Middle frontal gyrus (tissue), 1 donor: Measurements from ENCODE around the gene CRIM1.

Source experiments
- DNase-seq: peaks from one replicate; pipeline ENCODE4 v3.0.0-alpha.2; 2015; ENCODE audit warnings: low spot score; ENCODE audit errors: extremely low spot score

The CRIM1 gene

GRCh38 chr2:36421379-36421778 lies 65.8 kb downstream of the CRIM1 start:
- no peak for DNase-seq

- no peak for DNase-seq
These were observed 67.6 kb downstream of the CRIM1 start for GRCh38 chr2:36423172-36423571.

GRCh38 chr2:36423619-36424120 lies 68.1 kb downstream of the CRIM1 start:
- no peak for DNase-seq

GRCh38 chr2:36425608-36426355 lies 70.2 kb downstream of the CRIM1 start:
- DNase-seq, result no peak

GRCh38 chr2:36427790-36428243 lies 72.2 kb downstream of the CRIM1 start:
- no peak for DNase-seq

GRCh38 chr2:36430549-36430948 lies 75.0 kb downstream of the CRIM1 start:
- DNase-seq, result no peak

GRCh38 chr2:36432479-36432878 lies 76.9 kb downstream of the CRIM1 start:
- no peak for DNase-seq

- no peak for DNase-seq
These were observed 78.0 kb downstream of the CRIM1 start for GRCh38 chr2:36433311-36434217.

- DNase-seq, result no peak
These were observed 82.9 kb downstream of the CRIM1 start for GRCh38 chr2:36438449-36438977.

- no peak for DNase-seq
These were observed 83.5 kb downstream of the CRIM1 start for GRCh38 chr2:36439084-36439483.

GRCh38 chr2:36441065-36441625 lies 85.6 kb downstream of the CRIM1 start:
- DNase-seq, result no peak

GRCh38 chr2:36441816-36442215 lies 86.2 kb downstream of the CRIM1 start:
- DNase-seq, result no peak

- DNase-seq, result no peak
These were observed 88.8 kb downstream of the CRIM1 start for GRCh38 chr2:36444216-36444936.

- no peak for DNase-seq
These were observed 89.7 kb downstream of the CRIM1 start for GRCh38 chr2:36445185-36445866.

GRCh38 chr2:36446294-36446693 lies 90.7 kb downstream of the CRIM1 start:
- no peak for DNase-seq

GRCh38 chr2:36449213-36449612 lies 93.6 kb downstream of the CRIM1 start:
- DNase-seq, result no peak

GRCh38 chr2:36449943-36450392 lies 94.4 kb downstream of the CRIM1 start:
- DNase-seq, result no peak

- DNase-seq, result no peak
These were observed 95.1 kb downstream of the CRIM1 start for GRCh38 chr2:36450466-36451196.

- no peak for DNase-seq
These were observed 95.9 kb downstream of the CRIM1 start for GRCh38 chr2:36451512-36451911.

GRCh38 chr2:36452260-36452659 lies 96.7 kb downstream of the CRIM1 start:
- DNase-seq, result no peak
